RWPE2 (cell line): Measurements from ENCODE around the gene LYSMD1.

Source experiments
- ATAC-seq: fragments of 200-7000 bp; cut with Tn5 transposase; 3 replicates; pipeline ENCODE4 v1.9.1; 2021; ENCODE audit warnings: low read depth
- DNase-seq: peaks from one replicate; pipeline ENCODE4 v3.0.0-alpha.2; 2020; ENCODE audit warnings: low spot score
- H3K27ac ChIP-seq: fragments of 450-650 bp; 2 replicates; pipeline ENCODE4 v1.5.1; 2017; ENCODE audit warnings: mild to moderate bottlenecking; ENCODE audit not compliant: poor library complexity, severe bottlenecking
- H3K27me3 ChIP-seq: fragments of 250-450 bp; sonication (Bioruptor Pico); 2 replicates; pipeline ENCODE4 v1.5.1; 2021; ENCODE audit warnings: mild to moderate bottlenecking, moderate library complexity; ENCODE audit not compliant: insufficient read depth, poor library complexity, severe bottlenecking
- H3K36me3 ChIP-seq: fragments of 250-450 bp; sonication (Bioruptor Pico); 2 replicates; pipeline ENCODE4 v1.5.1; 2020; ENCODE audit warnings: low read depth, mild to moderate bottlenecking, moderate library complexity
- H3K4me1 ChIP-seq: fragments of 250-450 bp; sonication (Bioruptor Pico); 2 replicates; pipeline ENCODE4 v1.5.1; 2021; ENCODE audit warnings: mild to moderate bottlenecking, moderate library complexity; ENCODE audit not compliant: insufficient read depth, poor library complexity, severe bottlenecking
- H3K4me3 ChIP-seq: fragments of 250-450 bp; sonication (Bioruptor Pico); 2 replicates; pipeline ENCODE4 v1.5.1; 2021; ENCODE audit warnings: mild to moderate bottlenecking, moderate library complexity; ENCODE audit not compliant: severe bottlenecking
- H3K9me3 ChIP-seq: fragments of 250-450 bp; sonication (Bioruptor Pico); 2 replicates; pipeline ENCODE4 v1.5.1; 2021; ENCODE audit warnings: mild to moderate bottlenecking, moderate library complexity; ENCODE audit not compliant: severe bottlenecking
- CTCF ChIP-seq: fragments of 450-650 bp; IDR thresholded peaks from one replicate; pipeline ENCODE4 v1.5.1; 2017; ENCODE audit warnings: mild to moderate bottlenecking, moderate library complexity; ENCODE audit not compliant: poor library complexity, severe bottlenecking

LYSMD1 gene

DNA sequence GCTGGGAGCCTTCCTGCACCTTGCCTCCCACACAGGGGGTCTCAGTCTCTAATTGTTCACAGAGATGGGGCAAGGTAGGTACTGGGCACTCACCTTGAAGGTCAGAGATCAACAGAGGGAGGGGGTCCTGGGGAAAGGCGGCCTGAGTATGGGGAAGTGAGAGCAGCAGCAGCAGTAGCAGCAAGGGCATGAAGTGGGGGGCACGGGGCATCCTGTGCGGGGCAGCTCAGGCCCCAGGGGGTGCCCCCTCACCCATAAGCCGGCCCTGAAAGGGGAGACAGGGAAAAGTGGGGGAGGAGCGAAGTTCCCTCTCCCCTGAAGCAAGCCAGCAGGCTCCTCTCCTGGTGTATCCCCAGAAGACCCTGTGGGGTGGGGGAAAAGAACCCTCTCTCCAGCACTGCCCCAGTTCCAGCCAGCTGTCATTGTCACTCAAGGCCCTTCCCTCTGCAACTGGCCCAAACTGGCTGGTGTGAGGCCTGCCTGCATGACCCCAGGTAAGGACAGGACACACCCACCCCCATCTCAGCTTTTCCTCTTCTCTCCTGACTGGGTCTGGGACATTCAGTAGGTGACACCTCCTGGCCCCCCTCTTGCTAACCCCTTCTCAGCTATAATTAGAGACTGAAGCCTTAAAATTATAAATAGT lies 23.2 kb downstream of the LYSMD1 start:
- Histone ChIP-seq H3K9me3 (no peaks in the 10 kb centered on the region), H3K36me3 (no peaks in the 10 kb centered on the region), H3K27me3 (no peaks in the 10 kb centered on the region), H3K4me1 (no peaks in the 10 kb centered on the region), H3K27ac (no peak overlapping the region), H3K4me3 (no peak overlapping the region)
- no peak for TF ChIP-seq CTCF
- ATAC-seq = no peak
- no peak for DNase-seq

GRCh38 chr1:151137789-151138188 lies 27.9 kb downstream of the LYSMD1 start:
- no peak for TF ChIP-seq CTCF
- Histone ChIP-seq H3K4me1 (no peaks in the 10 kb centered on the region), H3K4me3 (no peak overlapping the region), H3K27me3 (no peaks in the 10 kb centered on the region), H3K9me3 (no peaks in the 10 kb centered on the region), H3K27ac (no peak overlapping the region), H3K36me3 (no peaks in the 10 kb centered on the region)
- DNase-seq (no peak), ATAC-seq (no peak)

- Histone ChIP-seq H3K27ac (no peak overlapping the region), H3K27me3 (no peaks in the 10 kb centered on the region), H3K36me3 (no peaks in the 10 kb centered on the region), H3K9me3 (no peaks in the 10 kb centered on the region), H3K4me3 (no peak overlapping the region), H3K4me1 (no peaks in the 10 kb centered on the region)
- ATAC-seq (no peak), DNase-seq (no peak)
- TF ChIP-seq CTCF = no peak
These were observed 30.0 kb downstream of the LYSMD1 start for GRCh38 chr1:151135433-151136385.

DNA sequence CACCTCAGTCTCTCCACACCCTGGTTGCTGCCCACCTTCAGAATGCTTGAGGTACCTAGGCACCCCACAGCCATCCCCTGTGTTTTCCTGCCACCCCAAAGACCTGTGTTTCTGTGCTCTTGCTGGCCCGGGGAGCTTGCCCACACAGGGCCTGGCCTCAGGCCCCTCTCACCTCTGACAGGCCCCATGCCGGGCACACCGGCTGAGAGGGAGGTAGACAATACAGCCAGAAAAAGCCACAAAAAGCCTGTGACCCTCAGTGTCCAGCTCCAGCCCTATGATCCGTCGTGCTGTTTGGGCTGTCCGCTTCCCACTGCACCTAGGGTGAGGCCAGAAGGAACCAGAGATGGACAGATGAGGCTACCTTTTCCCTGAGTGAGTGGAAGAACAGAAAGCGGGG lies 30.7 kb downstream of the LYSMD1 start:
- no peak for TF ChIP-seq CTCF

More for the DNA sequence above, 30.7 kb downstream of the LYSMD1 start:
- no peak overlapping the region for H3K4me3 ChIP-seq
- H3K27me3 ChIP-seq = no peaks in the 10 kb centered on the region
- ATAC-seq = no peak
- H3K4me1 ChIP-seq = no peaks in the 10 kb centered on the region
- H3K27ac ChIP-seq = no peak overlapping the region
- H3K9me3 ChIP-seq = no peaks in the 10 kb centered on the region
- no peaks in the 10 kb centered on the region for H3K36me3 ChIP-seq
- DNase-seq = no peak
